ENCODE measurements around the gene MAP1S. TPM values are rescaled to one million over a fixed set of nuclear protein-coding genes. Genes with fewer than 3 reads are reported as not detected.

The MAP1S gene
- total RNA-seq, 4 donors from 2014 or later, result 17.9 to 35.5 (median 27.9) TPM

- Histone ChIP-seq H3K4me3 (replicated peaks in 1 of 3) (no peak overlapping the region), H3K4me1 (peaks cover 0 to 17% of the 10 kb centered on the region in 2 donors), H3K9me3 (no peaks in the 10 kb centered on the region), H3K36me3 (no peaks in the 10 kb centered on the region), H3K27ac (no peak overlapping the region), H3K27me3 (peaks cover 11% of the 10 kb centered on the region)
- DNase-seq, result no peak
- 60 to 61% methylated on average over 10 of the region's 10 CpGs for WGBS, 2 donors
- intact Hi-C loops (cut with DNase I), result no loop called here
- TF ChIP-seq POLR2A (IDR thresholded peaks at IDR 0.05), result no peak
- no peak for TF ChIP-seq CTCF (IDR thresholded peaks at IDR 0.05)
Observed at GRCh38 chr19:17688853-17689595, 30.3 kb upstream of the MAP1S start.

GRCh38 chr19:17692566-17692965 is 26.7 kb upstream of the MAP1S start:
- Histone ChIP-seq H3K27ac (no peak overlapping the region), H3K36me3 (no peaks in the 10 kb centered on the region), H3K27me3 (peaks cover 4% of the 10 kb centered on the region), H3K4me3 (replicated peaks in 1 of 3) (no peak overlapping the region), H3K9me3 (no peaks in the 10 kb centered on the region), H3K4me1 (peaks cover 0 to 9% of the 10 kb centered on the region in 2 donors)
- intact Hi-C loops (cut with DNase I), result no loop called here
- TF ChIP-seq CTCF (IDR thresholded peaks at IDR 0.05), result no peak
- TF ChIP-seq POLR2A (IDR thresholded peaks at IDR 0.05), result no peak
- no peak for DNase-seq
- 85 to 86% methylated on average over 4 of the region's 4 CpGs for WGBS, 2 donors

- Histone ChIP-seq H3K36me3 (no peaks in the 10 kb centered on the region), H3K4me1 (no peaks in the 10 kb centered on the region), H3K4me3 (replicated peaks in 1 of 3) (no peak overlapping the region), H3K9me3 (no peaks in the 10 kb centered on the region), H3K27me3 (no peaks in the 10 kb centered on the region), H3K27ac (no peak overlapping the region)
- intact Hi-C loops (cut with DNase I), result no loop called here
- no peak for TF ChIP-seq POLR2A (IDR thresholded peaks at IDR 0.05)
- no peak for TF ChIP-seq CTCF (IDR thresholded peaks at IDR 0.05)
- DNase-seq, result no peak
- WGBS, 2 donors, result 78 to 82% methylated on average over 2 of the region's 2 CpGs
Observed at GRCh38 chr19:17695198-17695597, 24.1 kb upstream of the MAP1S start.

GRCh38 chr19:17703824-17704463 is 15.3 kb upstream of the MAP1S start:
- Histone ChIP-seq H3K36me3 (no peaks in the 10 kb centered on the region), H3K27me3 (no peaks in the 10 kb centered on the region), H3K4me3 (replicated peaks in 1 of 3) (no peak overlapping the region), H3K4me1 (no peaks in the 10 kb centered on the region), H3K27ac (no peak overlapping the region), H3K9me3 (no peaks in the 10 kb centered on the region)
- peak in 1 of 2 donors; percentile 33 for DNase-seq
- intact Hi-C loops (cut with DNase I), result no loop called here
- 43 to 49% methylated on average over 9 to 11 of the region's 11 CpGs for WGBS, 2 donors
- TF ChIP-seq POLR2A (IDR thresholded peaks at IDR 0.05) (no peak), CTCF (IDR thresholded peaks at IDR 0.05) (peak; percentile 49 to 73 (median 56))

GRCh38 chr19:17706750-17707181 is 12.5 kb upstream of the MAP1S start:
- no peaks in the 10 kb centered on the region for H3K9me3 ChIP-seq
- no peaks in the 10 kb centered on the region for H3K27me3 ChIP-seq
- H3K4me1 ChIP-seq, result no peaks in the 10 kb centered on the region
- no peaks in the 10 kb centered on the region for H3K36me3 ChIP-seq
- no peak overlapping the region for H3K4me3 ChIP-seq (replicated peaks in 1 of 3)
- H3K27ac ChIP-seq, result no peak overlapping the region
- TF ChIP-seq POLR2A (IDR thresholded peaks at IDR 0.05), result no peak
- no peak for TF ChIP-seq CTCF (IDR thresholded peaks at IDR 0.05)
- no peak for DNase-seq
- intact Hi-C loops (cut with DNase I), result loop anchor here (5.0 kb wide), 2 partner anchors 61 to 151 kb away; partner anchors contain the start of gene RPL18A
- 15 to 18% methylated on average over 15 to 17 of the region's 17 CpGs for WGBS, 2 donors

Data from thyroid gland (tissue), 4 donors.